ES-I3 (cell line): ENCODE data around the gene WWTR1.

Experiments used
- H3K36me3 ChIP-seq: 2 replicates; pipeline ENCODE4 v1.6.1; 2013; ENCODE audit warnings: mild to moderate bottlenecking, low read length, control low read depth, moderate library complexity; ENCODE audit not compliant: insufficient read depth
- H3K4me1 ChIP-seq: 2 replicates; pipeline ENCODE4 v1.6.1; 2013; ENCODE audit warnings: mild to moderate bottlenecking, control low read depth, low read length; ENCODE audit not compliant: insufficient read depth
- H3K9ac ChIP-seq: 2 replicates; pipeline ENCODE4 v1.6.1; 2013; ENCODE audit warnings: low read depth, mild to moderate bottlenecking, low read length, moderate library complexity
- H3K9me3 ChIP-seq: 2 replicates; pipeline ENCODE4 v1.6.1; 2013; ENCODE audit warnings: mild to moderate bottlenecking, low read length, moderate library complexity; ENCODE audit not compliant: control insufficient read depth, insufficient read depth

Gene WWTR1

DNA sequence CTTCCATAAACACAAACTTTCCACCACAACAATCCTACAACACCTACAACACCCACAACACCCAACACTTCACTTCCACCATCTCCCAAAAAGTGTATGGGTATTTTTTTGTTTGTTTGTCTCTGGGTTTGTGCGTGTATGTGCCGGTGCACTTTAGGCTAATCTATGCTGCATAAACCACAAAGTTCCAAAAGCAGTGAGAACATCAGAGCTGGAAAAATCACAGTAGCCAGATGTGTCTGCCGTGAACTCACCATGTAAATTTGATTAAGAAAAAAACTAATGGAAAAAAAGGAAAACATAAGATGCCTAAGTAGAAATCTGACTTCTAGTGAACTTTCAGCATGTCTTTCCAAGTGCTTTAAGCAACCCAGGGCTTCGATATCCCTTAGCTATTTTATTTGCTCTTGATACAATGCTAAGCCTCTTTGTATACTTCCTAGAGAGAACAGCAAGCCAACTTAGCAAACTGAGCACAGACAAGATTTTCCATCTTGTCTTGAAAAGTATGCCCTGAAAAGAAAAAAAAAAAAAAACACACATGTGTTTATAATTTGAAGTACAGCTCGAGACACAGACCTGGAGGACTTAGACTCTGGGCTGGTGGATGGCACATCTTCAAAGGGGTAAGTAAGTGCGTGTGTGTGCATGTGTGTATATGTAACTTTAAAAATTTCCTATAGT, 91.4 kb downstream of the WWTR1 start:
- H3K9me3 ChIP-seq: no peaks in the 10 kb centered on the region
- no peaks in the 10 kb centered on the region; the same call in 1 of the 2 replicates for H3K36me3 ChIP-seq
- H3K4me1 ChIP-seq: peaks cover 16% of the 10 kb centered on the region
- H3K9ac ChIP-seq: no peak overlapping the region

- Histone ChIP-seq H3K36me3 (no peaks in the 10 kb centered on the region), H3K9ac (no peak overlapping the region), H3K4me1 (peaks cover 22% of the 10 kb centered on the region), H3K9me3 (no peaks in the 10 kb centered on the region)
These were observed 93.7 kb downstream of the WWTR1 start for GRCh38 chr3:149564079-149564478.

GRCh38 chr3:149563114-149563513, 94.7 kb downstream of the WWTR1 start:
- peaks cover 22% of the 10 kb centered on the region for H3K4me1 ChIP-seq
- no peak overlapping the region for H3K9ac ChIP-seq
- no peaks in the 10 kb centered on the region for H3K9me3 ChIP-seq
- no peaks in the 10 kb centered on the region for H3K36me3 ChIP-seq

DNA sequence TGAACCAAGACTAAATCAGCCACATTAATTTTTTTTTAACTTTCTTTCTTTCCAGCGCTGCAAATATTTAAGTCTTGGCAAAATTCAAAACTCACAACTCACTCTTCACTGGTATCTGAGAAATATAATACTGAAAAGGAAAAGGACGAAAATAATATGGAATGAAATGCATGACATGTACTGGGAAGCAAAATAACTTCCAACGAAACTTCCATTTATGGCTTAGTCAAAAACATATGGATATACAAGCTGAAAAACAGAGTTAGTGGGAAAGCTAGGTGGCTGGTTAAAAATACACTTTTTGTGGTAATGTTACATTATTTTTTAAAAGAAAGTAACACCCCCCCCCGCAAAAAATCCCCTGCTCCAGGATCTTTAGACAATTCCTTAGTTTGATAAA, 97.2 kb downstream of the WWTR1 start:
- Histone ChIP-seq H3K36me3 (no peaks in the 10 kb centered on the region), H3K9me3 (no peaks in the 10 kb centered on the region), H3K4me1 (peaks cover 22% of the 10 kb centered on the region), H3K9ac (no peak overlapping the region)

DNA sequence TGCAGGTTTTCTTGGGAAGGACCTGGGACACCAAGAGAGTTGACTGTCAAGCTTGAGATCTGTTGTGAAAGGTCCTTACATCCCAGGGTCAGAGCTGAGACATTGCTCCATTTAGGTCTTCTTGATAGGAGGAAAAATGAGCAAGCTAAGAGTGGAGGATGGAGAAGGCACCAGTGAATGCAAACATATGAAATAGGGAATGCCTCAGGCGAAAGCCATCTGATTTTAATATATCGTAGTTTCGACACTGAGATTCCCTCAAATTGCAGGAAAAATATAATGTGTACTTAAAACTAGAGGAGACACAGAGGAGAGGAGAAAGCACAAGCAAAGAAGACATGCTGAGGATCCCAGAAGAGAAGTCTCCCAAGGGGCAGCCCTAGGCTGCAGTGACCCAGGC, 97.8 kb downstream of the WWTR1 start:
- no peak overlapping the region for H3K9ac ChIP-seq
- H3K36me3 ChIP-seq: no peaks in the 10 kb centered on the region
- peaks cover 22% of the 10 kb centered on the region for H3K4me1 ChIP-seq
- no peaks in the 10 kb centered on the region for H3K9me3 ChIP-seq

DNA sequence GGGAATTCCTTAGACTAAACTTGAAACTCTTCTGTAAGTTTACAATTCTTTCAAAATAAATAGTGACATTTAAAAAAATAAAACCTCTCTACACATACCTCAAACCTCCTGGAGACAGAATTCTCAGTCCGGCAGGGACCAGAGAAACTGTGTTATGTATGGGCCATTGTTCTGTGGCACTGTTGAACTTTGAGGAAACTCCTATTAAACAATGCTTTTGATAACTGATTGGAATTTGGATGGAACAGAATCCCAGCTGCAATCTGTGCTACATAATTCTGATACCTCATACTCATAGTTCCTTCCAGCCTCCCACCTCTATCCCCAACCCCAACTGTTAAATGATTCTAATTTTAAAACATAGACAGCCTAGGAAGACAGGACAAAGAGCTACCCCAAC, 98.3 kb downstream of the WWTR1 start:
- Histone ChIP-seq H3K36me3 (no peaks in the 10 kb centered on the region), H3K9ac (no peak overlapping the region), H3K9me3 (no peaks in the 10 kb centered on the region), H3K4me1 (peaks cover 22% of the 10 kb centered on the region)

GRCh38 chr3:149555927-149556326, 101.9 kb downstream of the WWTR1 start:
- Histone ChIP-seq H3K4me1 (0 out of 2 replicates have a peak, but pooled peaks cover 6% of the 10 kb centered on the region), H3K9ac (no peak overlapping the region), H3K36me3 (no peaks in the 10 kb centered on the region), H3K9me3 (no peaks in the 10 kb centered on the region)

- H3K36me3 ChIP-seq: no peaks in the 10 kb centered on the region
- H3K9me3 ChIP-seq: no peaks in the 10 kb centered on the region
- no peak overlapping the region for H3K9ac ChIP-seq
- no peaks in the 10 kb centered on the region for H3K4me1 ChIP-seq
These were observed 103.0 kb downstream of the WWTR1 start for GRCh38 chr3:149554826-149555225.

- Histone ChIP-seq H3K9ac (no peak overlapping the region), H3K4me1 (no peaks in the 10 kb centered on the region)
These were observed 103.9 kb downstream of the WWTR1 start for GRCh38 chr3:149553781-149554451.

GRCh38 chr3:149552700-149553099, 105.1 kb downstream of the WWTR1 start:
- Histone ChIP-seq H3K4me1 (peaks cover 8% of the 10 kb centered on the region; the same call in 1 of the 2 replicates), H3K36me3 (no peaks in the 10 kb centered on the region), H3K9ac (no peak overlapping the region), H3K9me3 (no peaks in the 10 kb centered on the region)

More at GRCh38 chr3:149553781-149554451, 103.9 kb downstream of the WWTR1 start:
- Histone ChIP-seq H3K36me3 (no peaks in the 10 kb centered on the region), H3K9me3 (no peaks in the 10 kb centered on the region)

DNA sequence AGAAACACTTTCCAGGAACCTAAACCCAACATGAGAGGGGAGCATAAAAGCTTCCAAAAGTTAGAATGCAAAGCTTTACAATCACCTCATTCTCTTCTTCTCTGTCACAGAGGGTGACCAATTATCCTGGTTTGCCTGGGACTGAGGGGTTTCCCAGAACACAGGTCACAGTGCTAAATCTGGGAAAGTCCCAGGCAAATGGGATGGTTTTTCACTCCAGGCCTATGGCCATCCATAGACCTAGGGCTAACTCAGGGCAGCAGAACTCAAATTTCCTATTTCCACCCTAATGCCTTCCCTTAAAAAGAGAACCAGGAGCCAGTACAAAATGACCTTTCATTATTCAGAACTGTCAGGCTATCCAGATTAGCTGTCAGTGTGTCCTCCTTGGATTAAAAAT, 106.3 kb downstream of the WWTR1 start:
- peaks cover 8% of the 10 kb centered on the region; the same call in 1 of the 2 replicates for H3K4me1 ChIP-seq
- H3K9me3 ChIP-seq: no peaks in the 10 kb centered on the region
- no peak overlapping the region for H3K9ac ChIP-seq
- H3K36me3 ChIP-seq: no peaks in the 10 kb centered on the region

GRCh38 chr3:149548669-149549065, 109.2 kb downstream of the WWTR1 start:
- H3K36me3 ChIP-seq: no peaks in the 10 kb centered on the region
- peaks cover 8% of the 10 kb centered on the region; the same call in 1 of the 2 replicates for H3K4me1 ChIP-seq
- H3K9ac ChIP-seq: no peak overlapping the region
- H3K9me3 ChIP-seq: no peaks in the 10 kb centered on the region

DNA sequence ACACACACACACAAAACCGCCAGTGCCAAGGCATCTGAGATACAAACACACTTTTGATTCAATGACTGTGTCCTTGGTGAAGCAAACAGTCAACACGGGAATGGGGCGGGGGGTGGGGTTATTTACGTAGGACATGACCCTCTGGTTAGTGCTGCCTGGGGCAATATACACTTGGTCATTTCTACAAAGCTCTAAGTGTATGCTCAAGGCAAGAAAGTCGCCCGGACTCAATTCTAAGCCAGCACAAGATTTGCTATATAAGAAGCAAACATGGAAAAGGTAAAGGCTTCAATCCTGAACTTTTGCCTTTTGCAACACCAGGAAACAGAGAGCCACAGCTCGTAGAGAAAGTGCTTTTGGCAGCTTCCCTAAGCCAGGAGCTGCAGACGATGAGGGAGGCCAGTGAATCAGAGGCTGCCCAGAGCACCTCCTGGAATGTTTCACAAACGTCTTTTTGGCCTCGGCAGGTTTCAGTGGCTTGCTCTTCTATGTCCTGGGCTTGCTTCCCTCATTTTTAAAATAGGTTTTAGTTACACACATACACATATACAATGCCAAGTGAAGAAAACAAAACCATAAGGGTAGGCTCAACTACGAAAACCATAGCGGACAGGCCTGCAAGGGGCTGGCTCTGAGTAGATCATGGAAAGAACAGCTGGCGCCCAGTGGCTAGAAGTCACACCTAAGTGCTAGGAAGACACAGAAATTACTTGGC, 109.7 kb downstream of the WWTR1 start:
- H3K36me3 ChIP-seq: no peaks in the 10 kb centered on the region
- no peaks in the 10 kb centered on the region for H3K9me3 ChIP-seq
- no peak overlapping the region for H3K9ac ChIP-seq
- H3K4me1 ChIP-seq: peaks cover 10% of the 10 kb centered on the region; the same call in 1 of the 2 replicates

DNA sequence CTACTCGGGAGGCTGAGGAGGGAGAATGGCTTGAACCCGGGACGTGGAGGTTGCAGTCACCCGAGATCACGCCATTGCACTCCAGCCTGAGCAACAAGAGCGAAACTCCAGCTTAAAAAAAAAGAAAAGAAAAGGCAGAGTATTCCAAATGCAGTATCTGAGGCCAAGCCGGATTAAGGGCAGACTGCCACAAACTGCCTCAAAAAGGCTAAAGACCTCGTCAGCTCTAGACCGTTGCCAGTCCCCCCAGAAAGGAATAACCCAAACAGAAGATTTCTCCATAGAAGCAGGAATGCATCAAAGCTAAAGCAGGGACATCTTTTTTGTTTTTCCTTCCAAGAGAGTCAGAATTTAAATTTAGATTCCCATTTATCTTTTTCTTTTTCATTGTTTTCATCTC, 110.4 kb downstream of the WWTR1 start:
- Histone ChIP-seq H3K36me3 (no peaks in the 10 kb centered on the region), H3K9me3 (no peaks in the 10 kb centered on the region), H3K4me1 (peaks cover 15% of the 10 kb centered on the region), H3K9ac (no peak overlapping the region)

GRCh38 chr3:149545049-149545448, 112.8 kb downstream of the WWTR1 start:
- Histone ChIP-seq H3K9ac (no peak overlapping the region), H3K4me1 (peaks cover 15% of the 10 kb centered on the region), H3K36me3 (no peaks in the 10 kb centered on the region), H3K9me3 (no peaks in the 10 kb centered on the region)
